K562 (cell line): Measurements from ENCODE around the gene TTC28. TPM values are rescaled to one million over a fixed set of nuclear protein-coding genes. Genes with fewer than 3 reads are reported as not detected.

ENCODE experiments used
- ATAC-seq: fragments of 200-7000 bp; cut with Tn5 transposase; 3 replicates; pipeline ENCODE4 v1.9.1; 2020; ENCODE audit warnings: moderate library complexity
- BruUV-seq: library from RNA; stranded (reverse); fragments of 400-500 nt; replicated peaks from 2 replicates; lab custom pipeline; 2021; lab: Mats Ljungman, UMichigan
- CTCF ChIA-PET: fragments of 300-600 bp; formaldehyde crosslinking; extraction: SDS; loops from one replicate; lab custom pipeline; 2021; ENCODE audit warnings: low intra/inter-chr PET ratio; lab: Yijun Ruan, JAX
- POLR2A ChIA-PET: fragments of 300-600, 350-650 bp; sonication (Branson Sonifier 250); formaldehyde crosslinking; extraction: SDS; loops from one replicate; lab custom pipeline; 2021; ENCODE audit warnings: antibody characterized with exemption, inconsistent platforms; lab: Yijun Ruan, JAX
- DNase-seq, 4 experiments: peaks; one replicate each; pipeline versions ENCODE4 v3.0.0 to v3.0.0-alpha.2; 2011 to 2018; ENCODE audit warnings: low spot score in 3 of 4, mixed read lengths in 3 of 4; ENCODE audit errors: extremely low read depth in 1 of 4
- FAIRE-seq: peaks from 2 replicates; lab custom pipeline; 2011; peaks lifted over from hg19 to GRCh38; lab: Jason Lieb, UNC
- H2AFZ ChIP-seq: 2 replicates; pipeline ENCODE4 v1.6.0; 2011; ENCODE audit warnings: low read depth, low read length, control low read depth, inconsistent platforms
- H3K27ac ChIP-seq: fragments of 200-600 bp; 3 replicates; pipeline ENCODE4 v1.8.0; 2011; ENCODE audit warnings: low read depth, mild to moderate bottlenecking, control low read depth, inconsistent platforms, low read length, moderate library complexity, mixed read lengths; ENCODE audit errors: extremely low read depth
- H3K27me3 ChIP-seq, 2 experiments: fragments of 300-600 bp in 1 of 2; 2 replicates in 1 of 2; 3 replicates in 1 of 2; pipeline versions ENCODE4 v1.6.0 to v1.8.0; 2011; ENCODE audit warnings: inconsistent platforms in 2 of 2, low read length in 2 of 2, mild to moderate bottlenecking in 1 of 2, mixed read lengths in 1 of 2, moderate library complexity in 1 of 2; ENCODE audit not compliant: control insufficient read depth in 2 of 2, insufficient read depth in 2 of 2
- H3K36me3 ChIP-seq: fragments of 300-600 bp; 3 replicates; pipeline ENCODE4 v1.8.0; 2011; ENCODE audit warnings: mild to moderate bottlenecking, low read length, inconsistent platforms; ENCODE audit not compliant: control insufficient read depth, insufficient read depth
- H3K4me1 ChIP-seq, 2 experiments: fragments of 200-600 bp in 1 of 2; replicated peaks in 1 of 2; 2 replicates in 1 of 2; 3 replicates in 1 of 2; pipeline versions ENCODE4 v1.5.1 to v1.8.0; 2011; ENCODE audit warnings: inconsistent platforms in 2 of 2, low read length in 2 of 2, mild to moderate bottlenecking in 1 of 2, mixed read lengths in 1 of 2, moderate library complexity in 1 of 2; ENCODE audit not compliant: control insufficient read depth in 2 of 2, insufficient read depth in 2 of 2
- H3K4me2 ChIP-seq: 2 replicates; pipeline ENCODE4 v1.6.1; 2011; ENCODE audit warnings: low read length, control low read depth, inconsistent platforms, mixed read lengths; ENCODE audit not compliant: insufficient read depth
- H3K4me3 ChIP-seq: fragments of 200-600 bp; sonication (generic), shearing (Covaris generic); 2 replicates; pipeline ENCODE4 v1.5.1; 2016; ENCODE audit warnings: control low read depth, inconsistent platforms
- H3K79me2 ChIP-seq: fragments of 200-600 bp; 3 replicates; pipeline ENCODE4 v1.8.0; 2011; ENCODE audit warnings: low read length, inconsistent platforms; ENCODE audit not compliant: control insufficient read depth, insufficient read depth
- H3K9ac ChIP-seq, 2 experiments: 2 replicates each; pipeline versions ENCODE4 v1.6.0 to v1.6.1; 2011; ENCODE audit warnings: low read depth in 2 of 2, low read length in 2 of 2, control low read depth in 1 of 2, inconsistent platforms in 1 of 2, mild to moderate bottlenecking in 1 of 2, mixed read lengths in 1 of 2; ENCODE audit not compliant: insufficient read depth in 1 of 2
- H3K9me1 ChIP-seq: one replicate; pipeline ENCODE4 v1.6.0; 2011; ENCODE audit warnings: inconsistent platforms, mild to moderate bottlenecking, low read length, moderate library complexity; ENCODE audit not compliant: control insufficient read depth, insufficient read depth
- H3K9me3 ChIP-seq: replicated peaks from 2 replicates; pipeline ENCODE4 v1.5.1; 2011; ENCODE audit warnings: low read depth, low read length, inconsistent platforms; ENCODE audit not compliant: control insufficient read depth, insufficient read depth
- H4K20me1 ChIP-seq: replicated peaks from 2 replicates; pipeline ENCODE4 v1.6.1; 2011; ENCODE audit warnings: low read length, inconsistent platforms, mixed read lengths; ENCODE audit not compliant: control insufficient read depth, insufficient read depth
- CCAR2 ChIP-seq: fragments of 200-400 bp; formaldehyde crosslinking; IDR thresholded peaks from 2 replicates; pipeline ENCODE4 v1.6.1; 2017; ENCODE audit warnings: mild to moderate bottlenecking, low read depth, low read length
- CREBBP ChIP-seq: IDR thresholded peaks from one replicate; pipeline ENCODE4 v1.6.1; 2012; ENCODE audit warnings: low read depth, mild to moderate bottlenecking, control low read depth, inconsistent platforms, low read length
- E4F1 ChIP-seq: fragments of 250-450 bp; sonication (Bioruptor Pico); IDR thresholded peaks from 2 replicates; pipeline ENCODE4 v1.5.0; 2021; ENCODE audit warnings: mild to moderate bottlenecking, borderline replicate concordance
- NR3C1 ChIP-seq: sonication (generic); formaldehyde crosslinking; IDR thresholded peaks from 2 replicates; pipeline ENCODE4 v1.8.1; 2022; ENCODE audit warnings: missing genetic modification reagents
- POLR3A ChIP-seq: IDR thresholded peaks from 2 replicates; pipeline ENCODE4 v1.6.1; 2011; ENCODE audit warnings: borderline replicate concordance, mild to moderate bottlenecking, moderate library complexity; ENCODE audit not compliant: insufficient read length, insufficient read depth; ENCODE audit errors: extremely low read depth
- RB1 ChIP-seq: fragments of 450-650 bp; IDR thresholded peaks from 2 replicates; pipeline ENCODE4 v1.6.1; 2017; ENCODE audit warnings: low read depth, mild to moderate bottlenecking
- STAG1 ChIP-seq: sonication (generic); formaldehyde crosslinking; IDR thresholded peaks from 2 replicates; pipeline ENCODE4 v1.5.0; 2020; ENCODE audit warnings: missing genetic modification reagents, borderline replicate concordance
- XRCC3 ChIP-seq: fragments of 450-650 bp; IDR thresholded peaks from 2 replicates; pipeline ENCODE4 v1.6.1; 2017; ENCODE audit warnings: mild to moderate bottlenecking, moderate library complexity
- ZNF121 ChIP-seq: sonication (generic); formaldehyde crosslinking; conservative IDR thresholded peaks from 2 replicates; pipeline ENCODE4 v1.8.0; 2022; ENCODE audit warnings: missing genetic modification reagents
- ZNF217 ChIP-seq: sonication (generic); formaldehyde crosslinking; IDR thresholded peaks from 2 replicates; pipeline ENCODE4 v1.8.0; 2022; ENCODE audit warnings: mild to moderate bottlenecking, missing genetic modification reagents
- ZNF766 ChIP-seq: fragments of 200-800 bp; sonication (Bioruptor generic); conservative IDR thresholded peaks from 2 replicates; pipeline ENCODE4 v1.6.1; 2016; ENCODE audit warnings: missing genetic modification characterization, missing compliant biosample characterization
- WGBS: fragments of 100-300 bp; shearing (Covaris generic); methylation state at CpG from one replicate; pipeline ENCODE4 v1.1.6; 2016; ENCODE audit warnings: low coverage, mixed read lengths; ENCODE audit not compliant: insufficient coverage; ENCODE audit errors: missing lambda C conversion rate; 5-methylcytosine and 5-hydroxymethylcytosine counted together
- in situ Hi-C: fragments of 300-500 bp; cut with MboI; formaldehyde crosslinking; loops from 4 replicates; pipeline ENCODE4 v1.15.0; 2018; ENCODE audit warnings: inconsistent platforms, mixed read lengths
- intact Hi-C: fragments of 100-400 bp; cut with micrococcal nuclease; formaldehyde crosslinking; loops from 2 replicates; pipeline ENCODE4 v1.14.2; 2022
- polyA plus RNA-seq, 8 experiments: library from polyadenylated mRNA; depleted of rRNA in 4 of 8; stranded (reverse) in 5 of 8; unstranded in 3 of 8; fragments of >200 nt; fragmentation: Nextera tagmentation in 2 of 8; fragmentation: Illumina TruSeq in 1 of 8; extraction: Ambion mirVana in 2 of 8; extraction: Trizol in 1 of 8; gene quantifications; 2 replicates each; pipeline versions ENCODE4 v1.2.1 to v1.2.3, GENCODE V29; 2011 to 2014; ENCODE audit warnings: inconsistent platforms in 1 of 8, missing spikeins in 1 of 8
- total RNA-seq, 7 experiments: library from RNA; depleted of rRNA in 6 of 7; stranded (reverse); fragments of >200 nt in 6 of 7; fragmentation: Illumina TruSeq in 2 of 7; extraction: Trizol in 2 of 7; gene quantifications; 2 replicates each; pipeline versions ENCODE4 v1.2.1 to v1.2.3, GENCODE V29; 2011 to 2021; ENCODE audit warnings: low replicate concordance in 1 of 7

TTC28 gene
- total and polyA plus RNA-seq, 9 of the 15 experiments (the other 6 are each of a cell fraction or from before 2014, with no cell fraction given), result 0.22 to 10.7 (median 3.1) TPM

- no peak for FAIRE-seq
- no peak overlapping the region for H3K4me2 ChIP-seq
- no peaks in the 10 kb centered on the region for H3K9me1 ChIP-seq
- no peaks in the 10 kb centered on the region for H3K9me3 ChIP-seq
- H3K4me1 ChIP-seq, result no peaks in the 10 kb centered on the region
- 26% methylated on average over 7 of the region's 7 CpGs for WGBS
- BruUV-seq, result no TSS peak
- H2AFZ ChIP-seq, result no peak overlapping the region
- H4K20me1 ChIP-seq, result no peaks in the 10 kb centered on the region
- CTCF ChIA-PET, result no interaction called here
- H3K27me3 ChIP-seq, result no peaks in the 10 kb centered on the region
- ATAC-seq, result no peak
- no peak overlapping the region for H3K27ac ChIP-seq
- no peak for DNase-seq
- in situ Hi-C loops (no loop called here), intact Hi-C loops (no loop called here)
- TF ChIP-seq RB1 (no peak), ZNF121 (no peak), CREBBP (no peak), ZNF217 (CRISPR knock-in tag) (no peak)
- no peak overlapping the region for H3K9ac ChIP-seq
- no peaks in the 10 kb centered on the region for H3K79me2 ChIP-seq
- H3K36me3 ChIP-seq, result no peaks in the 10 kb centered on the region
- H3K4me3 ChIP-seq, result no peak overlapping the region
- POLR2A ChIA-PET, result interaction anchor here (0.7 kb wide), 1 partner anchor 463 kb away, joined by 3 read pairs; no protein-coding TSS in a partner anchor
Measured at GRCh38 chr22:28223826-28224225, 455.8 kb downstream of the TTC28 start.

GRCh38 chr22:28222976-28223745 lies 456.5 kb downstream of the TTC28 start:
- Histone ChIP-seq H3K27me3 (no peaks in the 10 kb centered on the region), H3K4me1 (no peaks in the 10 kb centered on the region), H3K9ac (no peak overlapping the region), H3K4me2 (no peak overlapping the region), H3K79me2 (no peaks in the 10 kb centered on the region), H3K36me3 (no peaks in the 10 kb centered on the region), H3K9me3 (no peaks in the 10 kb centered on the region), H3K4me3 (no peak overlapping the region), H4K20me1 (no peaks in the 10 kb centered on the region), H3K9me1 (no peaks in the 10 kb centered on the region), H3K27ac (no peak overlapping the region), H2AFZ (no peak overlapping the region)
- ATAC-seq (no peak), DNase-seq (no peak), FAIRE-seq (no peak)
- TF ChIP-seq POLR3A, result no peak
- TF ChIP-seq ZNF766 (CRISPR knock-in tag), result no peak
- TF ChIP-seq STAG1 (CRISPR knock-in tag), result no peak
- TF ChIP-seq CCAR2, result no peak
- no peak for TF ChIP-seq NR3C1 (CRISPR knock-in tag)
- no peak for TF ChIP-seq XRCC3
- no peak for TF ChIP-seq E4F1
- ChIA-PET CTCF (interaction anchor here (0.6 kb wide), 1 partner anchor 15 kb away, joined by 3 read pairs; no protein-coding TSS in a partner anchor), POLR2A (no interaction called here)
- no TSS peak for BruUV-seq
- in situ Hi-C loops, result no loop called here
- intact Hi-C loops, result no loop called here
- 14% methylated on average over 2 of the region's 3 CpGs for WGBS
